GM10847 (cell line): Measurements from ENCODE around the gene YEATS4.

ENCODE experiments used
- POLR2A ChIP-seq: IDR thresholded peaks from 2 replicates; pipeline ENCODE4 v1.6.1; 2011; ENCODE audit not compliant: insufficient read length; ENCODE audit errors: extremely low read depth

The YEATS4 gene

DNA sequence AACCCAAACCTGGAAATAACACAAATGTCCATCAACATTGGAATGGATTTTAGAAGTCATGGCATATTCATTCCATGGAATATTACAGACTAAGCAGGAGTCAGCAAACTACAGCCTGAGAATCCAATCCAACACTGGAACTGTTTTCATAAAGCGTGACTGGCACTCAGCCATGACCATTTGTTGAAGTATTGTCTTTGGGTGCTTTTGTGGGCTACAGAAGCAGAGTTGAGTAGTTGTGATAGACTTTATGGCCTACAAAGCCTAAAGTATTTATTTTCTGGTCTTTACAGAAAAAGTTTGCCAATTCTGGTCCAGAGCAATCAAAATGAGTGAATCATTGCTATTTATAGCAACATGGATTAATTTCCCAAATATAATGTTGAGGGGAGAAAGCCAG lies 76.1 kb downstream of the YEATS4 start:
- TF ChIP-seq POLR2A = no peak

DNA sequence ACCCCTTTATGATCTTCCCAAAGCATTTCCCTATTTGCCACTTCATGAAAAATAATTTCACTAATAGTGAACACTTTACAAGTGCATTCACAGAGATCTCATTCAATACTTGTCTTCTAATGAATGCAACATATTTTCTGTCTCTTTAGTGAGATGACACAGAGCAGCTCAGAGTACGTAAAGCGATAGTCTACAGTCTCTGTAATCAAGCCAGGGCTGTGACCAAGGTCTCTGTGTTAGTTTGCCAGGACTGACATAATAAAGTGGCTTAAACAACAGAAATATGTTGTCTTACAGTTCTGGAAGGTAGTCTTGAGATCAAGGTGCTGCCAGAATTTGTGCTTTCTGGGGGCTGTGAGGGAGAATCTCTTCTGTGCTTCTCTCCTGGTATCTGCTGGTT lies 77.5 kb downstream of the YEATS4 start:
- TF ChIP-seq POLR2A = no peak

DNA sequence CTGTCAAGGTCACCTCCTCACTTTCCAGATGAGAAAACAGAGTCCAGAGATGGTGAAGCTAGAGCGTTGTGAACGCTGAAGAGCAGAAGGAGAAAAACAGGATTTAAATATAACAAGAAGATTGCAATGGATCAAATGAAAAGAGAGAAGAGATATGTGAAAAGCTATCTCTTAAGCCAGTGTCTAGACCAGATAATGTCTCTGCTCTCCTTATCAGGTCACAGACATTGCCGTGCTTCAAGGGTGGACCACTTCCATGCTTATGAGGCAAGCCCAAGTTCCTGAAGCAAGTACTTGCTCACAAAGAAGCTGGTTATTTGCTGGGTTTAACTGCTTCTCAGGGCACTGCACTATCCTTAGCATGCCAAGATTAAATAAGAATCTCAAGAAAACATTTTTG lies 79.0 kb downstream of the YEATS4 start:
- no peak for TF ChIP-seq POLR2A

DNA sequence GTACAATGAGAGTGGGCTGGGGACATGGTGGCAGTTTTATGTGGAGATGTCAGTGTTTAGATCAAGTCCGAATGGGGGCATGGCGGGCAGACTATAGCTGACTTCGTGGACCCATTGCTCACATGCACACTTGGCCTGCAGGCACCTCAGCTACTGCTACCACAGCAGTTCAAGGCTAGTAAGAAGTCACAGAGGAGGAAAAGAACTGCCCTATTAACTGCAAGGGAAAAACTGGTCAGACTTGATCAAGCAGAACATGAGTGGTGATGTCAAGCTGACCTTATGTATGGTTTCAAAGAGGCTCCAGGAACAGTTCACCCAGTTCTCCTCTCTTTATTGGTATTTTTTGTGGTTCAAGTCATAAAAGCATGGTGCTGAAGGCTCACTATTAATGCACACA lies 80.5 kb downstream of the YEATS4 start:
- TF ChIP-seq POLR2A = no peak
